Neural cell (in vitro differentiated cells): ENCODE results near the gene SLC38A3. TPM values are rescaled to one million over a fixed set of nuclear protein-coding genes. Genes with fewer than 3 reads are reported as not detected.

Experiments
- H2AFZ ChIP-seq: fragments of 200-600, 300-800 bp; sonication (generic), shearing (Covaris generic); 2 replicates; pipeline ENCODE4 v1.6.0; 2014; ENCODE audit warnings: low read depth, mild to moderate bottlenecking, antibody characterized with exemption, low read length, moderate library complexity
- H3F3A ChIP-seq: fragments of 200-600 bp; shearing (Covaris generic); 2 replicates; pipeline ENCODE4 v1.6.1; 2016; ENCODE audit warnings: mild to moderate bottlenecking, moderate library complexity, mixed read lengths, antibody characterized with exemption, low read length; ENCODE audit not compliant: insufficient read depth, poor library complexity, severe bottlenecking
- H3K27ac ChIP-seq: fragments of 200-600, 300-800 bp; sonication (generic), shearing (Covaris generic); 2 replicates; pipeline ENCODE4 v1.5.1; 2014; ENCODE audit warnings: mild to moderate bottlenecking, low read length, moderate library complexity
- H3K27me3 ChIP-seq: fragments of 300-800, 200-600 bp; sonication (generic), shearing (Covaris generic); 2 replicates; pipeline ENCODE4 v1.6.0; 2014; ENCODE audit warnings: mild to moderate bottlenecking, low read depth, low read length, moderate library complexity; ENCODE audit not compliant: insufficient read depth
- H3K36me3 ChIP-seq: fragments of 300-800, 200-600 bp; sonication (generic), shearing (Covaris generic); 2 replicates; pipeline ENCODE4 v1.5.1; 2014; ENCODE audit warnings: mild to moderate bottlenecking, antibody characterized with exemption, low read length, moderate library complexity; ENCODE audit not compliant: insufficient read depth
- H3K4me2 ChIP-seq: fragments of 300-800, 200-600 bp; sonication (generic), shearing (Covaris generic); 2 replicates; pipeline ENCODE4 v1.6.0; 2014; ENCODE audit warnings: mild to moderate bottlenecking, low read length
- H3K4me3 ChIP-seq: fragments of 300-800, 200-600 bp; sonication (generic), shearing (Covaris generic); 2 replicates; pipeline ENCODE4 v1.5.1; 2014; ENCODE audit warnings: mild to moderate bottlenecking, low read length, moderate library complexity
- H3K79me2 ChIP-seq: fragments of 200-600 bp; shearing (Covaris generic); replicated peaks from 2 replicates; pipeline ENCODE4 v1.6.0; 2014; ENCODE audit warnings: mild to moderate bottlenecking, low read length, moderate library complexity; ENCODE audit not compliant: insufficient read depth
- H3K9ac ChIP-seq: fragments of 300-800, 200-600 bp; sonication (generic), shearing (Covaris generic); 2 replicates; pipeline ENCODE4 v1.6.1; 2016; ENCODE audit warnings: mild to moderate bottlenecking, low read length, mixed read lengths
- H3K9me2 ChIP-seq: fragments of 200-600 bp; shearing (Covaris generic); 2 replicates; pipeline ENCODE4 v1.6.1; 2016; ENCODE audit warnings: mild to moderate bottlenecking, low read length, mixed read lengths; ENCODE audit not compliant: insufficient read depth
- H3K9me3 ChIP-seq: fragments of 200-600, 300-800 bp; sonication (generic), shearing (Covaris generic); 2 replicates; pipeline ENCODE4 v1.6.1; 2016; ENCODE audit warnings: mild to moderate bottlenecking, mixed run types, low read length, moderate library complexity, mixed read lengths
- H4K20me1 ChIP-seq: fragments of 200-600 bp; shearing (Covaris generic); 2 replicates; pipeline ENCODE4 v1.6.1; 2016; ENCODE audit warnings: mild to moderate bottlenecking, mixed run types; ENCODE audit not compliant: insufficient read depth
- CTCF ChIP-seq: fragments of 450-650 bp; IDR thresholded peaks from 2 replicates; pipeline ENCODE4 v1.5.1; 2014; ENCODE audit warnings: antibody characterized with exemption, mild to moderate bottlenecking, moderate library complexity; ENCODE audit not compliant: poor library complexity, severe bottlenecking
- EP300 ChIP-seq: fragments of 450-650 bp; conservative IDR thresholded peaks from 2 replicates; pipeline ENCODE4 v1.6.1; 2014; ENCODE audit warnings: antibody characterized with exemption, mild to moderate bottlenecking, moderate library complexity; ENCODE audit not compliant: poor library complexity, severe bottlenecking
- EZH2 ChIP-seq: fragments of 200-600, 300-800 bp; shearing (Covaris generic), sonication (generic); IDR thresholded peaks from 2 replicates; pipeline ENCODE4 v1.6.1; 2014; ENCODE audit warnings: antibody characterized with exemption, low read length, borderline replicate concordance, mild to moderate bottlenecking; ENCODE audit not compliant: insufficient read depth, poor library complexity, severe bottlenecking
- MXI1 ChIP-seq: fragments of 450-650 bp; conservative IDR thresholded peaks from 2 replicates; pipeline ENCODE4 v1.6.1; 2014; ENCODE audit warnings: antibody characterized with exemption, mild to moderate bottlenecking; ENCODE audit not compliant: poor library complexity, severe bottlenecking
- POLR2AphosphoS5 ChIP-seq: IDR thresholded peaks from 2 replicates; pipeline ENCODE4 v1.6.1; 2012
- RAD21 ChIP-seq: fragments of 450-650 bp; conservative IDR thresholded peaks from 2 replicates; pipeline ENCODE4 v1.6.1; 2014; ENCODE audit warnings: antibody characterized with exemption, mild to moderate bottlenecking, moderate library complexity
- REST ChIP-seq: IDR thresholded peaks from 2 replicates; pipeline ENCODE4 v1.6.1; 2012; ENCODE audit warnings: borderline replicate concordance
- SMC3 ChIP-seq: fragments of 450-650 bp; conservative IDR thresholded peaks from 2 replicates; pipeline ENCODE4 v1.6.1; 2014; ENCODE audit warnings: antibody characterized with exemption, mild to moderate bottlenecking, moderate library complexity; ENCODE audit not compliant: poor library complexity
- TAF1 ChIP-seq: IDR thresholded peaks from 2 replicates; pipeline ENCODE4 v1.6.1; 2012; ENCODE audit warnings: low read depth
- polyA plus RNA-seq: library from polyadenylated mRNA; depleted of rRNA; stranded (reverse); fragments of >200 nt; gene quantifications from 2 replicates; pipeline ENCODE4 v1.2.3, GENCODE V29; 2014

SLC38A3 gene
- polyA plus RNA-seq, 1 donor from 2014 or later: not detected

GRCh38 chr3:50246517-50246954 lies 41.5 kb downstream of the SLC38A3 start:
- H3K9ac ChIP-seq: peak overlapping the region; percentile 83
- no peaks in the 10 kb centered on the region for H3K27me3 ChIP-seq
- peak overlapping the region; percentile 46 for H3K4me2 ChIP-seq
- no peaks in the 10 kb centered on the region for H3K9me2 ChIP-seq
- peak overlapping the region; percentile 62 for H3K4me3 ChIP-seq
- no peaks in the 10 kb centered on the region for H3K36me3 ChIP-seq
- H4K20me1 ChIP-seq: no peaks in the 10 kb centered on the region
- peaks cover 86% of the 10 kb centered on the region for H3K79me2 ChIP-seq
- no peak overlapping the region for H2AFZ ChIP-seq
- H3K27ac ChIP-seq: peak overlapping the region; percentile 96
- no peaks in the 10 kb centered on the region for H3K9me3 ChIP-seq
- TF ChIP-seq SMC3: no peak
- TF ChIP-seq EP300: no peak
- no peak for TF ChIP-seq REST
- TF ChIP-seq RAD21: no peak
- TF ChIP-seq EZH2: no peak
- TF ChIP-seq POLR2AphosphoS5: no peak
- TF ChIP-seq MXI1: no peak
- no peak for TF ChIP-seq CTCF
- no peak for TF ChIP-seq TAF1
- H3F3A ChIP-seq: no peaks in the 10 kb centered on the region

- Histone ChIP-seq H3K4me2 (no peak overlapping the region), H3K79me2 (peaks cover 70% of the 10 kb centered on the region), H3K9me2 (no peaks in the 10 kb centered on the region), H3F3A (no peaks in the 10 kb centered on the region), H3K9ac (no peak overlapping the region), H2AFZ (no peak overlapping the region), H3K36me3 (no peaks in the 10 kb centered on the region), H3K27me3 (no peaks in the 10 kb centered on the region), H3K4me3 (no peak overlapping the region), H3K27ac (no peak overlapping the region), H4K20me1 (no peaks in the 10 kb centered on the region), H3K9me3 (no peaks in the 10 kb centered on the region)
- TF ChIP-seq EZH2 (no peak), EP300 (no peak), RAD21 (no peak), POLR2AphosphoS5 (no peak), CTCF (no peak), MXI1 (no peak), REST (no peak), TAF1 (no peak), SMC3 (no peak)
Observed at GRCh38 chr3:50248387-50248786, 43.3 kb downstream of the SLC38A3 start.
